CD4-positive, alpha-beta T cell treated with Interferon gamma for 1 hour (primary cell): Measurements from ENCODE around the gene XYLT2.
A peak's percentile ranks its signal among the peaks of the same experiment; 100 is the strongest.
"Not testable (repeated sequence)": the region's sequence is repeated elsewhere in the genome, so short reads cannot be mapped to it uniquely, and the experiment has no call there.

ENCODE experiments used
- DNase-seq: peaks from one replicate; pipeline ENCODE4 v3.0.0-alpha.2; 2020

The XYLT2 gene

GRCh38 chr17:50397111-50397918, 51.4 kb downstream of the XYLT2 start, which contains the start of gene LRRC59:
LRRC59 (minus strand) TSS chr17:50397523; CDS start chr17:50397317, 206 bp downstream.
- DNase-seq: peak; percentile 90

GRCh38 chr17:50397919-50398285, 52.0 kb downstream of the XYLT2 start:
- no peak for DNase-seq

- not testable (repeated sequence) for DNase-seq
Observed at GRCh38 chr17:50398672-50399071, 52.7 kb downstream of the XYLT2 start.

- DNase-seq: not testable (repeated sequence)
Observed at GRCh38 chr17:50399591-50399990, 53.7 kb downstream of the XYLT2 start.

- DNase-seq: not testable (repeated sequence)
Observed at GRCh38 chr17:50405351-50405750, 59.4 kb downstream of the XYLT2 start.

GRCh38 chr17:50406578-50406977, 60.7 kb downstream of the XYLT2 start:
- DNase-seq: no peak

GRCh38 chr17:50407921-50408320, 62.0 kb downstream of the XYLT2 start:
- DNase-seq: no peak
